GM19455 (cell line): ENCODE results near the gene HS3ST5.
"Not testable (repeated sequence)": the region's sequence is repeated elsewhere in the genome, so short reads cannot be mapped to it uniquely, and the experiment has no call there.

Experiments
- ATAC-seq: cut with Tn5 transposase; IDR thresholded peaks from one replicate; pipeline ENCODE4 v1.9.1; 2021; ENCODE audit not compliant: unreplicated experiment

HS3ST5 gene

GRCh38 chr6:114101255-114101654 lies 241.6 kb downstream of the HS3ST5 start:
- ATAC-seq: no peak

GRCh38 chr6:114100215-114100994 lies 242.4 kb downstream of the HS3ST5 start:
- ATAC-seq: no peak

- ATAC-seq: peak; percentile 71
Measured at GRCh38 chr6:114096561-114097172, 246.2 kb downstream of the HS3ST5 start.

- no peak for ATAC-seq
Measured at GRCh38 chr6:114092943-114093342, 249.9 kb downstream of the HS3ST5 start.

GRCh38 chr6:114090626-114091025 lies 252.2 kb downstream of the HS3ST5 start:
- ATAC-seq: no peak

GRCh38 chr6:114087496-114087895 lies 255.3 kb downstream of the HS3ST5 start:
- no peak for ATAC-seq

GRCh38 chr6:114085211-114085610 lies 257.6 kb downstream of the HS3ST5 start:
- no peak for ATAC-seq

GRCh38 chr6:114084327-114084890 lies 258.4 kb downstream of the HS3ST5 start:
- ATAC-seq: no peak

- no peak for ATAC-seq
Measured at GRCh38 chr6:114083251-114083650, 259.6 kb downstream of the HS3ST5 start.

- no peak for ATAC-seq
Measured at GRCh38 chr6:114081730-114082129, 261.1 kb downstream of the HS3ST5 start.

- no peak for ATAC-seq
Measured at GRCh38 chr6:114080891-114081510, 261.8 kb downstream of the HS3ST5 start.

- not testable (repeated sequence) for ATAC-seq
Measured at GRCh38 chr6:114080410-114080809, 262.4 kb downstream of the HS3ST5 start.

GRCh38 chr6:114075777-114076176 lies 267.0 kb downstream of the HS3ST5 start:
- ATAC-seq: no peak

- ATAC-seq: no peak
Measured at GRCh38 chr6:114075300-114075699, 267.5 kb downstream of the HS3ST5 start.

- no peak for ATAC-seq
Measured at GRCh38 chr6:114068771-114069170, 274.1 kb downstream of the HS3ST5 start.

GRCh38 chr6:114068116-114068515 lies 274.7 kb downstream of the HS3ST5 start:
- ATAC-seq: no peak

- no peak for ATAC-seq
Measured at GRCh38 chr6:114064862-114065261, 278.0 kb downstream of the HS3ST5 start.

GRCh38 chr6:114063956-114064355 lies 278.9 kb downstream of the HS3ST5 start:
- no peak for ATAC-seq

GRCh38 chr6:114062199-114062598 lies 280.6 kb downstream of the HS3ST5 start:
- no peak for ATAC-seq

- no peak for ATAC-seq
Measured at GRCh38 chr6:114061741-114062140, 281.1 kb downstream of the HS3ST5 start.

- ATAC-seq: no peak
Measured at GRCh38 chr6:114061116-114061515, 281.7 kb downstream of the HS3ST5 start.

GRCh38 chr6:114058435-114058834 lies 284.4 kb downstream of the HS3ST5 start:
- ATAC-seq: no peak
